ENCODE data around the gene ZNF547.

The ZNF547 gene

GRCh38 chr19:57389194-57389729 lies 25.9 kb downstream of the ZNF547 start:
- TF ChIP-seq POLR2A (IDR thresholded peaks at IDR 0.05; ENCODE audit: low read depth, low read length): no peak
- FAIRE-seq (no peak), DNase-seq (ENCODE audit: insufficient read length, low spot score) (no peak)

GRCh38 chr19:57389730-57390598 lies 26.6 kb downstream of the ZNF547 start, which contains the start of gene ZNF548:
ZNF548 (plus strand) TSS chr19:57389854; CDS start chr19:57390100, 246 bp downstream.
- TF ChIP-seq POLR2A (IDR thresholded peaks at IDR 0.05; ENCODE audit: low read depth, low read length): peak; percentile 74
- peak; percentile 98 for FAIRE-seq
- DNase-seq (ENCODE audit: insufficient read length, low spot score): peak; percentile 94

DNA sequence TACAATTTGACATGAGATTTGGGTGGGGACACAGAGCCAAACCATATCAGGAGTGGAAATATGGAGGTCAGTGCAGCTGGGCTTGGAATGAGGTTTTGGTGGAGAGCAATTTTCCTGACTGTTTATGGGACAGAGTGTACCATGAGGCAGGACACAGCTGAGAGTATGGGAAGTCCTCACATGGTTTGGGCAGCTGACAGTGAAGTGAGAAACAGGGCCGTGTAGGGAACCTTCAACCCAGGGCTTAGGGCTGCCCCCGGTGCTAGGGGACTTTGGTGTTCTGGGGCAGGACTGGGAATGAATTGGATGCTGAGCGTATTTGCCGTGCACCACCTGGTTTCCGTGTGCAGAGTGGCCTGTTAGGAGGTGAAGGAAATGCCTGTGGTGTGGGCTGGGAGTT lies 32.4 kb downstream of the ZNF547 start:
- FAIRE-seq: no peak
- no peak for TF ChIP-seq POLR2A (IDR thresholded peaks at IDR 0.05; ENCODE audit: low read depth, low read length)

DNA sequence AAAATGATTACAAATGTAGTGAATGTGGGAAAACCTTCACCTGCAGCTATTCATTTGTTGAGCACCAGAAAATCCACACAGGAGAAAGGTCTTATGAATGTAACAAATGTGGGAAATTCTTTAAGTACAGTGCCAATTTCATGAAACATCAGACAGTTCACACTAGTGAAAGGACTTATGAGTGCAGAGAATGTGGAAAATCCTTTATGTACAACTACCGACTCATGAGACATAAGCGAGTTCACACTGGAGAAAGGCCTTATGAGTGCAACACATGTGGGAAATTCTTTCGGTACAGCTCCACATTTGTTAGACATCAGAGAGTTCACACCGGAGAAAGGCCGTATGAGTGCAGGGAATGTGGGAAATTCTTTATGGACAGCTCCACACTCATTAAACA lies 35.5 kb downstream of the ZNF547 start:
- DNase-seq (ENCODE audit: insufficient read length, low spot score) (no peak), FAIRE-seq (no peak)
- no peak for TF ChIP-seq POLR2A (IDR thresholded peaks at IDR 0.05; ENCODE audit: low read depth, low read length)

More for the DNA sequence above, 32.4 kb downstream of the ZNF547 start:
- DNase-seq (ENCODE audit: insufficient read length, low spot score): no peak

GRCh38 chr19:57403737-57404563 lies 40.6 kb downstream of the ZNF547 start:
- FAIRE-seq: no peak
- TF ChIP-seq POLR2A (IDR thresholded peaks at IDR 0.05; ENCODE audit: low read depth, low read length): no peak
- no peak for DNase-seq (ENCODE audit: insufficient read length, low spot score)

DNA sequence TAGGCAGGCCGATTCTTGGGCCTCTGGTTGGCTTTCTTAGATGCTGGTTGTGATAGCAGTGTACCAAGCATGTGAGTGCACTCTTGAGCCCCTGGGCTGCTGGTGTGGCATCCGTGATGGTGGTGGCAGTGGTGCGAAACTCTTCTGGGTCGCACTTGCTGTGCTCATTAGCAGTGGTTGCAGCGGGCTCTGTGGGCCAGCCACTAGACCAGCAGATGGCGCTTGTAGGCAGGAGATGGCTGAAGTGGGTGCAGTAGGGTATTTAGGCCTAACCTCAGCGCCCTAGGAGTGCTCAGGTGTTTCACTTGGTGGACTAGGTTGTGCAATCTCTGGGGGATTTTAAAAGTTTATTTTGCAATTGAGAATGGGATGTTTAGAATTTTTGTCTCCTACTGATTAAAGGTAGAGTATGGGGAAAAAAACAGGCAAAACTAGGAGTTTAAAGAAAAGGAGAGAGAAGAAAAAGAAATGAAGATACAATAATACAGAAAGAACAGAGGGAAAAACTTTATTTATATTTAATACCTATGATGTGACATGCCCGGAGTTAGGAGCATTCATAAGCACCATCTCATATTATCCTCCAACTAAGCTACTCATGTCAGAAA lies 43.3 kb downstream of the ZNF547 start:
- no peak for TF ChIP-seq POLR2A (IDR thresholded peaks at IDR 0.05; ENCODE audit: low read depth, low read length)
- DNase-seq (ENCODE audit: insufficient read length, low spot score) (peak; percentile 76), FAIRE-seq (no peak)

DNA sequence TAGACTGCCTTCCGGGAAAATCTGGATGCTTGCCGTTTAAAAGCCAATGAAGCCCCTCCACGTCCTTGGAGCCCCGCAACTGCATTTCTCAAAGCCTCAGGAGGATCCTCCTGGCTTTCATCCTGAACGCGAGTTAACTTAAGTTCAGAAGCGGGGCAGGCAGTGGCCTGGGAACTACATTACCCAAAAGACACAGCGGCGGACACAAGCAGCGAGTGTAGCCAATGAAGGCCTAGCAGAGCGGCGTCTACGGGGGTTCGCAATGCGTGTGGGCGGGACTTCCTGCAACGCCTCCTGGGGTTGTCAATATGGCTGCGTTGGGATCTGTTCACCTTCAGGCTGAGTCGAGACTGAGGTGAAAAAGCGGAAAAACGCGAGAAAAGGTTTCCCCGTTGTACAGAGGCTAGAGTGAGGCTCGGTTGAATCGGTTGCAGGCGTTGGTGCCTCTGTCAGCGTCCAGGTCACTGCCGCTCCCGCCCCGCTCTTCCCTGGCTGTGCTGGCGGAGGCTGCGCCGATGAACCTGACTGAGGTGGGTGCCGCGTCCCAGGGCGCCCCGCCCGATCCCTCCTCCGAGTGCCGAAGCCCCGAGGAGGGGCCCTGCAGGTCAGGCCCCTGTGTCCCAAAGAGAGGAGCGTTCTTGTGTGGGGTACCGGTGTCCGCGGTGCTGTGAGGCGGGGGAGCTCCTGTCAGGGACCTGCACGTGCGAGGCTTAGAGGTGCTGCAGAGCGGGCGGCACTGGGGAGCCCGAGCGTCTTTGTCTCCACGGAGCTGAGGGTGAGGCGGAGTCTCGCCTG lies 47.7 kb downstream of the ZNF547 start, which contains the start of gene ZNF17:
TSS of gene ZNF17 (plus strand) at position 285 of the 795 bp plus-strand sequence. CDS start 2,455 bp downstream, outside the sequence.
- DNase-seq (ENCODE audit: insufficient read length, low spot score) (peak; percentile 99), FAIRE-seq (peak; percentile 74)
- TF ChIP-seq POLR2A (IDR thresholded peaks at IDR 0.05; ENCODE audit: low read depth, low read length): peak; percentile 62

- DNase-seq (ENCODE audit: insufficient read length, low spot score) (no peak), FAIRE-seq (no peak)
- no peak for TF ChIP-seq POLR2A (IDR thresholded peaks at IDR 0.05; ENCODE audit: low read depth, low read length)
Measured at GRCh38 chr19:57419439-57419838, 56.1 kb downstream of the ZNF547 start.

- FAIRE-seq (no peak), DNase-seq (ENCODE audit: insufficient read length, low spot score) (no peak)
- TF ChIP-seq POLR2A (IDR thresholded peaks at IDR 0.05; ENCODE audit: low read depth, low read length): no peak
Measured at GRCh38 chr19:57421037-57421436, 57.7 kb downstream of the ZNF547 start.

Measured in H54 (cell line).